NCI-H748 (cell line): Measurements from ENCODE around the gene IGFBP4.

Experiments
- DNase-seq: peaks from one replicate; lab custom pipeline; 2025; ENCODE audit not compliant: unreplicated experiment; lab: John Stamatoyannopoulos, UW

Gene IGFBP4

DNA sequence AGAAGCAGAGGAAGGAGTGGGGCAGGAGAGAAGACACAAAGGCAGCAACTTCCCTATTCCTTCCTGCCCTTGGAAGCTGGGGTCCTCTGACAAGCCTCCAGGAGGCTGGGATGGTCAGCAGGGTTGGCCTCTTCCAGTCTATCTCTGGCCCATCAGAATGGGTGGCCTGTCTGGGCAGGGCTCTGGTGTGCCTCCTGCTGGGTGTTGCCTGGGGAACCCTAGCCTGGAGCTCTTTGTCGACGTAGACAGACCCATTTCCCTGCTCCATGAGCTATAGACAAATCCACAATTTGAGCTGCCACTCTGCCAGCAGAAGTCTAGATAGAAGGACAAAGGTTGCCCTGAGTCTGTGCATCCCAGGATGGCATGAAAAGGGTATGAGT lies 11.4 kb downstream of the IGFBP4 start:
- DNase-seq = peak; percentile 12

- DNase-seq = no peak
These were observed 13.2 kb downstream of the IGFBP4 start for GRCh38 chr17:40456396-40456951.

GRCh38 chr17:40457369-40457768 lies 14.1 kb downstream of the IGFBP4 start:
- DNase-seq = no peak

DNA sequence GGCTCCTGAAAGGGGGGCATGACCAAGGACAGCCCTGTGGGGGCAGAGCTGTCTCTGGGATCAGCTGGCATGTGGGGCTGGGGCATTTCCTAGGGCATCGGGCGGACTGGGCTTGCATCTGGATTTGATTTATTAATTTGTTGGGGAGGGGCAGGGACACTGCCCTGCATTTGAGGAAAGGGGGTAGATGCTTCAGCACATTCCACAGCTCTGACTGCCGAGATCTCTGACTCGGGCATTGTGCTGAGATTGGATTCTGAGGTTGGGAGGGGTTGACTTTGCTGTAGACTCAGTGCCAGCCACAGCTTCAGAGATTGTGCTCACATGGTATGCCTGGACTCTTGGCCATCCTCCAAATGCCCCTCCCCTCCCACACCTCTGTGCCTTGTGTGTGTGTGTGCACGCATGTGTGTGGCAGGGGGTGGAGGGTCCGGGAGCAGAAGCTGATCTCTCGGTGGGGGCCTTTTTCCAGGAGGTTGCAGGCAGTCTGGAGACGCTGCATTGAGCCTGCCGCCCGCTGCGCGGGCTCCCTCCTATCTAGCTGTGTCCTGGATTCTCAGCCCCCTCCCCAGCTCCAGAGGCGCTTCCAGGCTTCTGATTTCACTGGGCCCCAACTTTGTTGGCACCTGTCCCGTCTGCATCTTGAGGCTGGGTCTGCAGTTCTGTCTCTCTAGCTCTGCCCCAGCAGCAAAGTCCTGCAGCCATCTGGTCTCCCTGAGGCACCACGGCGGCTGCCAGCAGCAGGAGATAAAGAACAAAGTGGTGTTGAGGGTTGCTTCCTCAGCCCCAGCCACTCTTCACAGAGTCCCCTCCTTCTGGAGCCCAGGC lies 14.9 kb downstream of the IGFBP4 start:
- no peak for DNase-seq

DNA sequence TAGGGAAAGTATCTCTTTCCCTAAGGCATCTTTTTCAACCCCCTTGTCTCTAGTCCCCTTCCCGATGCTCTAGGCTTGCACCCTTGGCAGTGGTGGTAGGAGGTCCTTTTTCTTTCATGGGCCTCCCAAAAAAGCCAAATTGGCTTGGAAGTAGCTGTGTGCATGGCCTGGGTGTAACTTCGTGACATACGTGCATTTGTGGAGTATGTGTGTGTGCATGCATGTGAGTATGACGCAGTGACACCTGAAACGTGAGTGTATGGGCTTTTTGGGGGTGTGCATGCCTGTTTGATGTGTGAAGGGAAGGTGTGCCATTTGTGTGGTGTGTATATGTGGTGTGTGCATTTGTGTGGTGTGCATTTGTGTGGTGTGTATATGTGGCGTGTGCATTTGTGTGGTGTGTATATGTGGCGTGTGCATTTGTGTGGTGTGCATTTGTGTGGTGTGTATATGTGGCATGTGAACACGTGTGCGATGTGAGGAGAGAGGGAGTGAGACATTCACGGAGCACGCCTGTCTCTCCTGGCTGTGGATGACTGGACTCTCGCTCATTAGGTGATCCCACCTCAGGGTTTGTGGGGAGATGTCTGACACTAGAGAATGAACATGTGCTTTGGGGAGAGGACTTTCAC lies 15.7 kb downstream of the IGFBP4 start:
- DNase-seq = no peak

DNA sequence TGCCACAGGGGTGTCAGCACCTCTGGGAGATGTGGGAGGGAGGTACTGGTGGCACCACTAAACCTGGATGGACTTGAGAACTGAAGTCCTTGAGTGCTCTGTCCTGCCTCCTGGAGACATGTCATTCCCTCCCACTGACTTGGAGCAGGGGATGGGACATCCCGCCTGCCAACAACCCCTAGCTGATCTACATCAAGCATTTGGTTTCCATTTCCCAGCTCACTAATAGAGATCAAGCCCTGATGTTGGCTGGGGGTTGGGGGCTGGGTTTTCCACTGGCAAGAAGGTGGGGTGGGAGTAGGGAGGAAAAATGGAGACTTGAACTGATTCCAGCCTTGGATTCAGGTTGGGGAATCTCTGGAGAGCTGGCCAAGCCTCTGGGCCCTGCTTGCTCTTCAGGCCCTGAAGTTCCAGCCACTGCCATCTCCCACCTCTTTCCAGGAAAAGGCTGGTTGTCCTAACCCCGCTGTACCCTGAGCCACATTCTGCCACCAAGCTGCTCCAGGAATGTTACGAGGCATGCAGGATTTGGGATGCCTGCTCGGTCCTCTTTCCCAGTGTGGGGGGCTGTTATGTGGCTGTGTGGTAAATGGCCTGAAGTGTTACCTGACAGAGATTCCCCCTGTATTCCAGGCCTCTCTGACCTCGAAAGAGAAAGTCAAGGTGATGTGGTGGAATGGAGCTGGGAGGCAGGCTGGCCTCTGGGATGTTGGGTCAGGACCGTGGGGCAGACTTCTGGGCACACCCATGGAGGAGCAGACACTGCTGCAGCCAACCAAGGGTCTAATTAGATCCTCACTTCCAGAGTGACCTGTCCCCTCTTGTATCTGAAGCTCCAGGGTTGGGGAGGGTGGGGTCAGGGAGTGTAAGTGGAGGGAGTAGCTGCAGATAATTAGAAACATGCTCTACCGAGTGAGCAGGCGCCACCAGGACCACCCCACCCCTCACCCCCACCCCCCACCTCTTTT lies 16.7 kb downstream of the IGFBP4 start:
- peak; percentile 18 for DNase-seq

DNA sequence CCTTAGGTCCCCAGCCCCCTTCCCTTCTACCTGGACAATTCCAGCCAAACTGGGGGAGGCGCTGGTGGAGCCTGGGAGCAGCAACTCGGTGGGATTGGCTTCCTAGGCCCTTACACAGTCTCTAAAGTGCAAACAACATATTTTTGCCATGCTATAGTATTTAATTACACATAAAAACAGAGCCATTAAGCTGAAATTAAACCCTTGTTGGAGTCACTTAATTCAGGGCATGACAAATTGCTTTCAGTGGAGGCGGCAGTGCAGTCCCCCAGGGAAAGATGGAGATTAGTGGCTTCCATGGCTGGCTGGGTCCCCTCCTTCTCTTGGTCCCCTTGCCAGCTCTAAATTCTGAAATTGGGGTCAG lies 17.3 kb downstream of the IGFBP4 start:
- DNase-seq = no peak

- no peak for DNase-seq
These were observed 17.9 kb downstream of the IGFBP4 start for GRCh38 chr17:40460968-40461731.

GRCh38 chr17:40461732-40462342 lies 18.6 kb downstream of the IGFBP4 start:
- DNase-seq = no peak

- no peak for DNase-seq
These were observed 19.3 kb downstream of the IGFBP4 start for GRCh38 chr17:40462343-40463121.

- no peak for DNase-seq
These were observed 19.9 kb downstream of the IGFBP4 start for GRCh38 chr17:40463122-40463550.

GRCh38 chr17:40464392-40464855 lies 21.2 kb downstream of the IGFBP4 start:
- no peak for DNase-seq

- no peak for DNase-seq
These were observed 23.2 kb downstream of the IGFBP4 start for GRCh38 chr17:40466298-40466971.

- no peak for DNase-seq
These were observed 24.1 kb downstream of the IGFBP4 start for GRCh38 chr17:40467281-40467867.

DNA sequence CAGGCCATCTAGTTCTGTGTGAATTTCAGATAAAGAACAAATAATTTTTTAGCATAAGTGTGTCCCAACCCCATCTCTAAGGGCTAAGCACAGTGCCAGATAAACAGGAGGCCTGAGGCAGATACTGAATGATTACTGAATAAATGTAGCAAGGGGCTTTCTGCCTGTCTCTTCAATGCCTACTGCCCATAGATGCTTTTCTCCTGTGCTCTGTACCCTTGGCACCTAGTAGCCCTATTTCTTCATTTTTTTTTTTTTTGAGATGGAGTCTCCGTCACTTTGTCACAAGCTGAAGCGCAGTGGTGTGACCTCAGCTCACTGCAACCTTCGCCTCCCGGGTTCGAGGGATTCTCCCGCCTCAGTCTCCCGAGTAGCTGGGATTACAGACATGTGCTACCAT lies 25.3 kb downstream of the IGFBP4 start:
- no peak for DNase-seq

GRCh38 chr17:40469805-40470675 lies 26.8 kb downstream of the IGFBP4 start:
- no peak for DNase-seq
